ENCODE data around the gene ABCC8.
"Not testable (repeated sequence)": the region's sequence is repeated elsewhere in the genome, so short reads cannot be mapped to it uniquely, and the experiment has no call there.

ABCC8 gene

DNA sequence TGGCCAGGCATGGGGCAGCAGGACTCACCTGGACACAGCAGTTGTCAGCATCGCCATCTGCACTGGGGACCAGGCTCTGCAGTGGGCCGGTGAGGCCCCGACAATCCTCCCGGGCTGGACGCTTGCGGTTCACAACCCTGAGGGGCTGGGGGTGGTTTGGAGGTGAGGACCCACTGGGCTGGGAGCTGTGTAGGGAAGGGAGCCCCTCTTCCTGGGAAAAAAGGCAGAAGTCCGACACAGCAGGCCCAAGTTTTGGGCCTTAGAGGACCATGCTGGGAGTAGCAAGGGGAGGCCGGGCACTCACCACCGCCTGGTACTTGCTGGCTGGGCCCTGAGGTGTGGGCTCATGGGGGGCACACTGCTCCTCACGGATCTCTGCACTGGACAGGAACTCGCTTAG lies 48.4 kb downstream of the ABCC8 start:
- no peak overlapping the region for H3K4me3 ChIP-seq (ENCODE audit: low read length)
- TF ChIP-seq, protein P1, sequence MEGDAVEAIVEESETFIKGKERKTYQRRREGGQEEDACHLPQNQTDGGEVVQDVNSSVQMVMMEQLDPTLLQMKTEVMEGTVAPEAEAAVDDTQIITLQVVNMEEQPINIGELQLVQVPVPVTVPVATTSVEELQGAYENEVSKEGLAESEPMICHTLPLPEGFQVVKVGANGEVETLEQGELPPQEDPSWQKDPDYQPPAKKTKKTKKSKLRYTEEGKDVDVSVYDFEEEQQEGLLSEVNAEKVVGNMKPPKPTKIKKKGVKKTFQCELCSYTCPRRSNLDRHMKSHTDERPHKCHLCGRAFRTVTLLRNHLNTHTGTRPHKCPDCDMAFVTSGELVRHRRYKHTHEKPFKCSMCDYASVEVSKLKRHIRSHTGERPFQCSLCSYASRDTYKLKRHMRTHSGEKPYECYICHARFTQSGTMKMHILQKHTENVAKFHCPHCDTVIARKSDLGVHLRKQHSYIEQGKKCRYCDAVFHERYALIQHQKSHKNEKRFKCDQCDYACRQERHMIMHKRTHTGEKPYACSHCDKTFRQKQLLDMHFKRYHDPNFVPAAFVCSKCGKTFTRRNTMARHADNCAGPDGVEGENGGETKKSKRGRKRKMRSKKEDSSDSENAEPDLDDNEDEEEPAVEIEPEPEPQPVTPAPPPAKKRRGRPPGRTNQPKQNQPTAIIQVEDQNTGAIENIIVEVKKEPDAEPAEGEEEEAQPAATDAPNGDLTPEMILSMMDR (IDR thresholded peaks at IDR 0.05; ENCODE audit: insufficient read depth, low read depth, low read length, missing control alignments): no peak
- DNase-seq (ENCODE audit: low read depth): no peak

DNA sequence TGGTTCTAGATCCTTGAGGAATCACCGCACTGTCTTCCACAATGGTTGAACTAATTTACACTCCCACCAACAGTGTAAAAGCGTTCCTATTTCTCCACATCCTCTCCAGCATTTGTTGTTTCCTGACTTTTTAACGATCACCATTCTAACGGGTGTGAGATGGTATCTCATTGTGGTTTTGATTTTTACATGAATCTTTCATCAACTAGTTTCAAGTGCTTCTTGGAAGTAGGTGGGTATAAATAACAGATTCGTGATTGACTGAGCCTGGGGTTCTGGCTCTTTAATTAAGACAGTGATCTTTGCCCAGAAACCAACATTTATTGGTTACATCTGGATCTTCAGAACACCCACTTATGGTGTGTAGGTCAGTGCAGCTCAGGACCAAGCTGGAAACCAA lies 50.4 kb downstream of the ABCC8 start:
- DNase-seq (ENCODE audit: low read depth); H3K4me3 ChIP-seq (ENCODE audit: low read length): not testable (repeated sequence)

- DNase-seq (ENCODE audit: low read depth): peak; percentile 30
- no peak overlapping the region for H3K4me3 ChIP-seq (ENCODE audit: low read length)
Observed at GRCh38 chr11:17423533-17424310, 52.9 kb downstream of the ABCC8 start.

GRCh38 chr11:17421781-17422180 lies 54.9 kb downstream of the ABCC8 start:
- DNase-seq (ENCODE audit: low read depth): no peak
- TF ChIP-seq, protein P1 (IDR thresholded peaks at IDR 0.05; ENCODE audit: insufficient read depth, low read depth, low read length, missing control alignments): no peak
- no peak overlapping the region for H3K4me3 ChIP-seq (ENCODE audit: low read length)

More at GRCh38 chr11:17423533-17424310, 52.9 kb downstream of the ABCC8 start:
- TF ChIP-seq, protein P1 (IDR thresholded peaks at IDR 0.05; ENCODE audit: insufficient read depth, low read depth, low read length, missing control alignments): no peak

DNA sequence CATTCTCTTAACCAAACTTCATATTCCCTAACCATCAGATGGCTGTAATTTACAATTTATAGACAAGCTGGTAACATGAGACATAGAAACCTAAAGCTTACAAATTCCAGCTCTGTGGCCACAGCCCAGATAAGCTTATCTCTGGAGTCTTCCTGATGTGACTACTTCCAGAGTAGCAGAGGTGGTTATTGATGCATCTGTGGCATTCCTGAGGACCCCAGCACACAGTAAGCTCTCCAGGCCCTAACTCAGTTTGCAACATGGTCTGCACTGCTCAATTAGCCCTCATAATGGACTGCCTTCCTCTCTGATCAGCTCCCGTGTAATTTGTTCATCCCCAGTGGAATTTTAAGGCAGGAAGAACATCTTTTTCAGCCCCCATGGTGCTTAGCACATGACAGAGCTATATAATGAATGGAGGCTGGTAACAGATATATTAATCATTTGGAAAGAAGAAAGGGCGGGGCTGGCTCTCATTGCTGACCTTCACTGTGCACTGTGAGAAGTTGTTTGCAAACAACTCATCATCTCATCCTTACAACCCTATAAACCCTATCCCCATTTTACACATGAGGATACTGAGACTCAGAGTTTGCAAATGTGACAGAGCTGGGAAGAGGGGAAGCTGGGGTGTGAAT lies 58.1 kb downstream of the ABCC8 start:
- DNase-seq (ENCODE audit: low read depth): no peak
- no peak overlapping the region for H3K4me3 ChIP-seq (ENCODE audit: low read length)
- TF ChIP-seq, protein P1 (IDR thresholded peaks at IDR 0.05; ENCODE audit: insufficient read depth, low read depth, low read length, missing control alignments): no peak

DNA sequence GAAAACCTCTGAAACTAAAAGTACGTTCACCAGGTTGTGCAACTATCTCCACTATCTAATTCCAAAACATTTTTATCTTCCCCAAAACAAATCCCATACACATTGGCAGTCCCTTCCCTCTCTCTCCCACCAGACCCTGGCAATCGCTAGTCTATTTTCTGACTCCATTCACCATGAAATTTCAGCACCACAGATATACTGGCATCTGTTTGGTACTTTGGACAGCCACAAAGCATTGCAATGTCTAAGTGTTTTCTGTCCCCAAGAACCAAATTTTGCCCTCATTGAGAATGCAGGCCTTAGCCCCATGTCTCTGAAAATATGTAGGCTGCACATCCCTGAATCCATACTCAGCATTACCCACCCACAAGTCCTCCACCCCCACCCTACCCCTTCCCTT lies 60.2 kb downstream of the ABCC8 start:
- TF ChIP-seq, protein P1 (IDR thresholded peaks at IDR 0.05; ENCODE audit: insufficient read depth, low read depth, low read length, missing control alignments): no peak
- DNase-seq (ENCODE audit: low read depth): no peak
- H3K4me3 ChIP-seq (ENCODE audit: low read length): no peak overlapping the region

GRCh38 chr11:17415523-17416104 lies 61.0 kb downstream of the ABCC8 start:
- TF ChIP-seq, protein P1 (IDR thresholded peaks at IDR 0.05; ENCODE audit: insufficient read depth, low read depth, low read length, missing control alignments): no peak
- H3K4me3 ChIP-seq (ENCODE audit: low read length): no peak overlapping the region
- no peak for DNase-seq (ENCODE audit: low read depth)

Measured in epithelial cell of esophagus (primary cell).